ENCODE data around the gene MT1G.
"Not testable (repeated sequence)": the region's sequence is repeated elsewhere in the genome, so short reads cannot be mapped to it uniquely, and the experiment has no call there.

The MT1G gene

DNA sequence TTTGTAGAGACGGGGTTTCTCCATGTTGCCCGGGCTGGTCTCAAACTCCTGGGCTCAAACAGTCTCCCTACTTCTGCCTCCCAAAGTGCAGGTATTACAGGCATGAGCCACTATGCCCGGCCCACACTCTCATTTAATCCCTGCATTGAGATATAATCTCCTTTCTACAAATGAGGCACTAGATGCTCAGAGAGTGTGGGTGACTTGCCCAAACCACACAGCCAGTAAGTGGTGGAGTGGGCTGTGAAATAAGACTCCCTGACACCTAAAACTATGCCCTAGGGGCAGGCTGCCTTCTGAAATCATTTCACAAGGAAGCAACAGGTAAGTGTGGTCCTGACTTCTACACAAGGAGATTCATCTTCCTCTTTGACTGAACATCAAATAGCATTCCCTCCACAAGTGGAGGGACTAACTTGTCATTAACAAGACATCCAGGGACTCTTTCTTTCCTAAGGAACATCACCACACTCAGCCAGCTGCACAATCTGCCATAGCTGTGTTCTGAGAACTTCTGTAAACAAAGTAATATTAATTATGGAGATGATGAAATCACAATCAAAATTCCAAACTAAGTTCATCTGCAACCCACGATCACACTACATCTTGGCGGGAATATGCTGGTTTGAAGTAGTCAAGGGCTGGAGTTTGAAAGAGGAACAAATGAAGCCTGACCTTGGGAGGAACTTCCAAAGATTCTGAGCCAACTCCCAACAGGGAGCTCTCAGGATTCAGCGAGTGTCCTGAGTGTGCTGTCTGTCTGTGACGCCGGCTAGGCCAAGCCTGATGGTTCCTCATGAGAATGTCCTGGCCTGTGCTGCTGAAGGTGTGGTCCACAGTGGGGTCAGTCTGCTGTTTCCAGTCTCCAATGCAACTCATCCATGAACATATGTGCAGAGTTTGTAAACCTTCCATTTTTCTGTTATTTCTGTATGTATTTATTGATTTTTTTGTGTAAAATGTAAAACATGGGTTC is 2.3 kb downstream of the MT1G start:
- not testable (repeated sequence) for DNase-seq (ENCODE audit: low spot score)

DNA sequence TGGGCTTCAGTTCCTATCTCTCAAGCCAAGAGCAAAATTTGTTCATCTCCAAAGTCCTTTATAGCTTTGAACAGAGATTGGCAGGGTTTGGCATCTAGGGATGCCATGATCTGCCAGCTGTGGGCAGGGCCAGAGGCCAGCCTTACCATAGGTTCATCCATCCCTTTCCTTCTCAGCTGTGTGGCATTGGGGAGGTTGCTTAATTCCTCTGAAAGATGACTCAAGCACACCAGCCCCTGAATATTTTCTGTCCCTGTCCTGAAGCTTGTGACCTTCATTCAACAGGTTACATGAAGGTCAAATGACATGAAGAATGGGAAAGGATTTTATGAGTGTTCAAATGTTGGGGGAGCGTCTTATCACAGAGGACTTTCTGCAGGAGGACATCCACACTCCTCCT is 3.4 kb downstream of the MT1G start:
- no peak for DNase-seq (ENCODE audit: low spot score)

- DNase-seq (ENCODE audit: low spot score), result no peak
Observed at GRCh38 chr16:56662357-56663354, 5.2 kb downstream of the MT1G start.

- DNase-seq (ENCODE audit: low spot score), result no peak
Observed at GRCh38 chr16:56658327-56658875, 9.5 kb downstream of the MT1G start.

- no peak for DNase-seq (ENCODE audit: low spot score)
Observed at GRCh38 chr16:56657555-56658326, 10.1 kb downstream of the MT1G start, which contains the start of gene MT1F. TSS of gene MT1F (plus strand) at chr16:56657959. CDS start at chr16:56658059, 100 bp downstream.

GRCh38 chr16:56653218-56653617 is 14.6 kb downstream of the MT1G start:
- DNase-seq (ENCODE audit: low spot score), result no peak

DNA sequence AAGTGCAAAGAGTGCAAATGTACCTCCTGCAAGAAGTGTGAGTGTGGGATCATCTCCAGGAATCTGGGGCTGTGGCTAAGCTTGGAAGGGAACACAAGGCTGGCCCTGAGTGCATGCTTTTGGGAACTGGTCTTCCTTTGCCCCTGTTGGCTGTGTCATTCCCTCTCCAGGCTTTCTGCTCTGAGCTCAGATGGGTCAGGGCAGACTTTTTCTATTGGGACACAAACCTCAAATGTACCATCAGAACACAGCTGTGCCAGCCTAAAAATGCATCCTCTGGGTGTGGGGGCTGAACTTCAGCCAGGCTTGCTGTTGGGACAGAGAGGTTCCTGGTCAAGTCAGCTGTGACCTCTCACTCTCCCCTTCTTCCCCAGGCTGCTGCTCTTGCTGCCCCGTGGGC is 15.3 kb downstream of the MT1G start:
- DNase-seq (ENCODE audit: low spot score), result no peak

GRCh38 chr16:56651586-56651985 is 16.3 kb downstream of the MT1G start, which contains the start of gene MT1B:
TSS of gene MT1B (plus strand) at chr16:56651886. CDS start at chr16:56651954, 68 bp downstream.
- DNase-seq (ENCODE audit: low spot score), result no peak

GRCh38 chr16:56649820-56650219 is 18.0 kb downstream of the MT1G start:
- DNase-seq (ENCODE audit: low spot score), result no peak

GRCh38 chr16:56649271-56649670 is 18.6 kb downstream of the MT1G start:
- DNase-seq (ENCODE audit: low spot score), result no peak

- no peak for DNase-seq (ENCODE audit: low spot score)
Observed at GRCh38 chr16:56647641-56648431, 20.0 kb downstream of the MT1G start.

DNA sequence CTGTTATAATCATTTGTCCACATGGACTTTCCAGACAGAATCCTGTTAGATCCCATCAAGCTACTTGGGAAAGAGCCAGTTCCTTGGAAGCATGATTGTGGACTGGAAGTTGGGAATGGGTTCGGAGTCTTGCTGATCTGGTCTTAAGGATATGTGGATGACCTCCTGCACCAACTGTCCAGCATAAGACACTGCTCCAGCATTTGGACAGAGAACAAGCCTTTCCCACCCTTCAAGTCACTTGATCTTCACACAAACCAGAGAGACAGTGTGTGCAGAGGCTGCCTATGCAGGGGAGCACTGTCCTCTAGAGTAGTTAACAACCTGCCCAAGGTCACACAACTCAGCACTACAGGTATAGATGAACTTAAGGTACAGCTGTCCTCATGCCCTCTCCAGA is 22.0 kb downstream of the MT1G start:
- DNase-seq (ENCODE audit: low spot score), result no peak

GRCh38 chr16:56645311-56645710 is 22.6 kb downstream of the MT1G start:
- DNase-seq (ENCODE audit: low spot score), result no peak

DNA sequence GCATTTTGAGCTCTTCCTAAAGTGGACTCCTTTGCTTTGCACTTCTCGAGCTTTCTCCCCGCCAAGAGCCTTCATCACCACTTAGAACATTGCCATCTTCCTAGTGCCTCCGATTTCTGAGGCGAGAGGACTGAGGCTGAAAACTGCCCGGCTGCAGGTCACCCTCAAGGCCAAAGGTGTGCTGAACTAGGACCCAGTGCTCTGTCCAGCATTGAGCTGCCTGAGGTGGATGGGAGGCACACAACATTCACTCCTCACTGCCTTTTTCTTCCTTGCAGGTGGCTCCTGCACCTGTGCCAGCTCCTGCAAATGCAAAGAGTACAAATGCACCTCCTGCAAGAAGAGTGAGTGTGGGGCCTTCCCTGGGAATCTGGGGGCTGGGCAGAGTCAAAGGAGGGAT is 24.0 kb downstream of the MT1G start:
- DNase-seq (ENCODE audit: low spot score), result no peak

DNA sequence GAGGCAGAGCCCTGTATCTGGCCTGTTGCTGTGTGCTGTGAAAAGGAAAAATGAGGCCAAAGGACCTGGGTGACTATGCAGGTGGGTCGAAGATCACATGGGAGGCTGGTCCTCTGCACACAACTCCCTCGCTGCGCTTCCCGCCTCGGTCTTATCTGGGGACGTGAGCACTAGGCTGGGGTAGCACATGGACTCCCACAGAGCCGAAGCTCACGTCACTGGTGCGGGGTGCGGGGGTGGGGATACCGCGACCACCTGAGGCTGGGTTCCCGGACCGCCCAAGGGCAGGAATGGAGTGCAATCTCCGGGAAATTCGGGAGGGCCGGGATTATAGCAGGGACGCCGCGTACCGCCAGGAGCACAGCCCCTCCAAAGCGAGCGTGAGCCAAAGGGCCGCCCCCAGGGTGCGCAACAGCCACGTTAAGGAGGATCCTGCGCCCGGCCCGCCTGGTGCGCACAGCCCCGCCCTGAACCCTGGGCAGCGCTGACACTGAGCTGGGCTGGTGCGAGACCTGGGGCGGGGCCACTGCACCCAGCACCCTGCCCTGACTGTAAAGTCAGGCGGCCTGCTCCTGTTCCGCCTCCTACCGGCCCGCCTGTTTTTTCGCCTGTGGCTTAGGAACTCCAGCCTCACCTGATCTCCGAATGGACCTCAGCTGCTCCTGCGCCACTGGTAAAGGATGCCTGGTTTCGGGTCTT is 24.6 kb downstream of the MT1G start:
- DNase-seq (ENCODE audit: low spot score), result no peak

GRCh38 chr16:56641166-56641565 is 26.7 kb downstream of the MT1G start:
- DNase-seq (ENCODE audit: low spot score), result no peak

DNA sequence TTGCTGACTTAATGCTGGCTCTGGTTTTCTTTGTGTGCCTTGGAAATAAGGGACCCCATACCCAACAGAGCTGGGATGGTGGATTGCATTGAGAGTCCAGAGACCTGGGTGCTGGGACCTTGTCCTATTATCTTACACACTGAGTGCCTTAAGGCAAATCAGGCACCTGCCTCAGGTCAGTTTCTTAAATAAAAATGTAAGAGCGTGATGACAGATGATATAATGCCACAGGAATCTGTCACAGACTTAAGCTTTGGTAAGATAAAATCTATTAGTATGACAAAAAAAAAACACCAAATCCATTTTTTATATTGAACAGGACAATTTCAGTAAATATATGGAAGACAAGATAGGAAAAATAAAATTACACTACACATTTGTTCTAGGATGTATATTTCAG is 27.8 kb downstream of the MT1G start:
- DNase-seq (ENCODE audit: low spot score), result no peak

- DNase-seq (ENCODE audit: low spot score), result no peak
Observed at GRCh38 chr16:56639045-56639444, 28.8 kb downstream of the MT1G start.

DNA sequence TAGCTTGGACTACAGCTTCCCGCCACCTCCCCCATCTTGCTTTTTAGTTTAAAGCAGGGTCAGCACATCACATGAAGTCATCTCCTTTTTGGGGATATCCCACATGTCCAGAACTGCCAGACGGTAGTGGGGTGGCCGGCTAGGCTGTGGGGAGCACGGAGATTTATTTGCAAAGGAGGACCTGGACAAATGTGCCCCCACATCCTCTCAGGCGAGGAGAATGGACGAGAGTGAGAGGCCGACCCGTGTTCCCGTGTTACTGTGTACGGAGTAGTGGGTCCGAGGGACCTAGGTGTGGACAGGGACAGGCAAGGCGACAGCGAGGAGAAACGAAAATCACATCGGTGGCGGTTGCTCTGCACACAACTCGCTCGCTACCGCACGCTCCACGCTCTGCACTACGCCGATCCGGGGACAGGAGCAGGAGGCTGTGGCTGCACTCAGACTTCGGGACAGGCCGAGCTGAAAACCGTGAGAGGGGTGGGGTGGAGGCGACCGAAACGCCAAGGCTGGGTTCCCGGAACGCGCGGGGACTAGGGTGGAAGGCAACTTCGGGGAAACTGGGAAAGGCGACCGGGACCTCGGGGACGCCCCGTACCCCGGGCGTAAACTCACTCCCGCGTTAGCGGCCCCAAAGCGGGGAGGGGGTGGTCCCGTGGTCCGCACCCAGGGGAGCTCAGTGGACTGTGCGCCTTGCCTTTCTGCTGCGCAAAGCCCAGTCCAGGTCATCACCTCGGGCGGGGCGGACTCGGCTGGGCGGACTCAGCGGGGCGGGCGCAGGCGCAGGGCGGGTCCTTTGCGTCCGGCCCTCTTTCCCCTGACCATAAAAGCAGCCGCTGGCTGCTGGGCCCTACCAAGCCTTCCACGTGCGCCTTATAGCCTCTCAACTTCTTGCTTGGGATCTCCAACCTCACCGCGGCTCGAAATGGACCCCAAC is 29.8 kb downstream of the MT1G start, which contains the start of gene MT1A:
Gene MT1A, plus strand, starts transcription at position 853 of the 937 bp plus-strand sequence. Its CDS starts 73 bp downstream, at position 926.
- no peak for DNase-seq (ENCODE audit: low spot score)

All from left forelimb (tissue), 1 donor.